Erythroblast (primary cell): ENCODE data around the gene TXLNG.

ENCODE experiments used
- GATA1 ChIP-seq: IDR thresholded peaks from 2 replicates; pipeline ENCODE4 v1.6.1; 2011; ENCODE audit warnings: low read depth, mild to moderate bottlenecking, control low read depth, low read length, moderate library complexity
- POLR2A ChIP-seq: IDR thresholded peaks from 2 replicates; pipeline ENCODE4 v1.6.1; 2011; ENCODE audit warnings: mild to moderate bottlenecking, low read length

GRCh38 chrX:16737024-16737423 is 49.2 kb upstream of the TXLNG start:
- TF ChIP-seq POLR2A: no peak
- TF ChIP-seq GATA1: no peak
